Subcutaneous abdominal adipose tissue (tissue), 5 donors: ENCODE measurements around the gene TDRD1.

ENCODE experiments used
- H3K27ac ChIP-seq: one replicate; pipeline ENCODE4 v1.7.0; 2013; ENCODE audit warnings: low read depth, mild to moderate bottlenecking, inconsistent platforms, low read length, moderate library complexity
- H3K27me3 ChIP-seq, 5 donors: one replicate each; pipeline ENCODE4 v1.7.0; 2013; ENCODE audit warnings: low read length in 5 of 5, inconsistent platforms in 1 of 5; ENCODE audit not compliant: control insufficient read depth in 5 of 5, insufficient read depth in 4 of 5
- H3K36me3 ChIP-seq, 5 donors: one replicate each; pipeline ENCODE4 v1.7.0; 2013; ENCODE audit warnings: low read length in 5 of 5; ENCODE audit not compliant: control insufficient read depth in 5 of 5, insufficient read depth in 5 of 5
- H3K4me1 ChIP-seq, 5 donors: one replicate each; pipeline ENCODE4 v1.7.0; 2013; ENCODE audit warnings: low read length in 5 of 5, mild to moderate bottlenecking in 3 of 5, moderate library complexity in 1 of 5; ENCODE audit not compliant: control insufficient read depth in 5 of 5, insufficient read depth in 5 of 5
- H3K4me3 ChIP-seq, 5 donors: one replicate each; pipeline ENCODE4 v1.7.0; 2013; ENCODE audit warnings: low read length in 5 of 5, low read depth in 1 of 5
- H3K9ac ChIP-seq, 5 donors: one replicate each; pipeline ENCODE4 v1.7.0; 2013; ENCODE audit warnings: low read length in 5 of 5, mild to moderate bottlenecking in 4 of 5, moderate library complexity in 3 of 5
- H3K9me3 ChIP-seq, 5 donors: one replicate each; pipeline ENCODE4 v1.7.0; 2013; ENCODE audit warnings: low read length in 5 of 5; ENCODE audit not compliant: control insufficient read depth in 5 of 5
- donor health status: healthy.
- donor health status: healthy.
- donor health status: healthy.
- donor health status: healthy.
- donor health status: healthy.

Gene TDRD1

GRCh38 chr10:114243661-114244060, 64.5 kb downstream of the TDRD1 start:
- Histone ChIP-seq H3K9ac (no peak overlapping the region), H3K9me3 (no peaks in the 10 kb centered on the region), H3K27ac (no peak overlapping the region), H3K4me3 (no peak overlapping the region), H3K27me3 (peaks cover 6 to 24% (median 17%) of the 10 kb centered on the region in 5 donors), H3K4me1 (peaks cover 4 to 43% (median 11%) of the 10 kb centered on the region in 5 donors), H3K36me3 (no peaks in the 10 kb centered on the region)

GRCh38 chr10:114244126-114244525, 65.0 kb downstream of the TDRD1 start:
- Histone ChIP-seq H3K27me3 (peaks cover 6 to 24% (median 13%) of the 10 kb centered on the region in 5 donors), H3K27ac (no peak overlapping the region), H3K4me3 (no peak overlapping the region), H3K9ac (no peak overlapping the region), H3K36me3 (no peaks in the 10 kb centered on the region), H3K9me3 (no peaks in the 10 kb centered on the region), H3K4me1 (peaks cover 2 to 39% (median 7%) of the 10 kb centered on the region in 5 donors)

GRCh38 chr10:114245121-114245791, 66.1 kb downstream of the TDRD1 start:
- Histone ChIP-seq H3K27ac (no peak overlapping the region), H3K36me3 (no peaks in the 10 kb centered on the region), H3K4me1 (peaks cover 0 to 30% (median 2%) of the 10 kb centered on the region in 5 donors), H3K27me3 (peaks cover 2 to 16% (median 9%) of the 10 kb centered on the region in 5 donors), H3K9me3 (no peaks in the 10 kb centered on the region), H3K4me3 (no peak overlapping the region), H3K9ac (no peak overlapping the region)

GRCh38 chr10:114246679-114247305, 67.6 kb downstream of the TDRD1 start:
- no peak overlapping the region for H3K27ac ChIP-seq
- H3K4me3 ChIP-seq = no peak overlapping the region
- H3K9me3 ChIP-seq = no peaks in the 10 kb centered on the region
- H3K4me1 ChIP-seq = peaks cover 0 to 30% (median 2%) of the 10 kb centered on the region in 5 donors
- H3K27me3 ChIP-seq = peaks cover 0 to 12% (median 9%) of the 10 kb centered on the region in 5 donors
- H3K9ac ChIP-seq = no peak overlapping the region
- no peaks in the 10 kb centered on the region for H3K36me3 ChIP-seq

- peaks cover 0 to 5% (median 0%) of the 10 kb centered on the region in 5 donors for H3K4me1 ChIP-seq
- no peaks in the 10 kb centered on the region for H3K36me3 ChIP-seq
- no peaks in the 10 kb centered on the region for H3K9me3 ChIP-seq
Measured at GRCh38 chr10:114250236-114250635, 71.1 kb downstream of the TDRD1 start.

GRCh38 chr10:114250716-114251115, 71.6 kb downstream of the TDRD1 start:
- Histone ChIP-seq H3K36me3 (no peaks in the 10 kb centered on the region), H3K4me1 (peaks cover 0 to under 1% (median 0%) of the 10 kb centered on the region in 5 donors), H3K27ac (no peak overlapping the region), H3K9me3 (no peaks in the 10 kb centered on the region), H3K4me3 (no peak overlapping the region), H3K9ac (no peak overlapping the region), H3K27me3 (no peaks in the 10 kb centered on the region)

More at GRCh38 chr10:114250236-114250635, 71.1 kb downstream of the TDRD1 start:
- no peaks in the 10 kb centered on the region for H3K27me3 ChIP-seq
- no peak overlapping the region for H3K9ac ChIP-seq
- no peak overlapping the region for H3K27ac ChIP-seq
- H3K4me3 ChIP-seq = no peak overlapping the region

GRCh38 chr10:114252092-114252491, 72.9 kb downstream of the TDRD1 start:
- no peak overlapping the region for H3K27ac ChIP-seq
- H3K9ac ChIP-seq = no peak overlapping the region
- H3K4me3 ChIP-seq = no peak overlapping the region
- no peaks in the 10 kb centered on the region for H3K36me3 ChIP-seq
- H3K4me1 ChIP-seq = no peaks in the 10 kb centered on the region
- H3K9me3 ChIP-seq = no peaks in the 10 kb centered on the region
- H3K27me3 ChIP-seq = no peaks in the 10 kb centered on the region

GRCh38 chr10:114252883-114253282, 73.7 kb downstream of the TDRD1 start:
- Histone ChIP-seq H3K9me3 (no peaks in the 10 kb centered on the region), H3K4me3 (no peak overlapping the region), H3K36me3 (no peaks in the 10 kb centered on the region), H3K27me3 (no peaks in the 10 kb centered on the region), H3K27ac (no peak overlapping the region), H3K9ac (no peak overlapping the region), H3K4me1 (peaks cover 0 to 3% (median 1%) of the 10 kb centered on the region in 5 donors)

GRCh38 chr10:114255227-114255626, 76.1 kb downstream of the TDRD1 start:
- H3K4me1 ChIP-seq = peaks cover 3 to 9% (median 6%) of the 10 kb centered on the region in 5 donors
- no peaks in the 10 kb centered on the region for H3K9me3 ChIP-seq
- H3K27ac ChIP-seq = no peak overlapping the region
- no peaks in the 10 kb centered on the region for H3K36me3 ChIP-seq
- no peak overlapping the region for H3K4me3 ChIP-seq
- H3K9ac ChIP-seq = no peak overlapping the region
- no peaks in the 10 kb centered on the region for H3K27me3 ChIP-seq

GRCh38 chr10:114256008-114256765, 77.0 kb downstream of the TDRD1 start:
- Histone ChIP-seq H3K27ac (no peak overlapping the region), H3K4me3 (no peak overlapping the region)

More at GRCh38 chr10:114256008-114256765, 77.0 kb downstream of the TDRD1 start:
- Histone ChIP-seq H3K36me3 (no peaks in the 10 kb centered on the region), H3K9me3 (no peaks in the 10 kb centered on the region), H3K27me3 (no peaks in the 10 kb centered on the region), H3K4me1 (peaks cover 3 to 16% (median 12%) of the 10 kb centered on the region in 5 donors), H3K9ac (no peak overlapping the region)
